PC-9 (cell line): ENCODE results near the gene TBX10.
"Not testable (repeated sequence)": the region's sequence is repeated elsewhere in the genome, so short reads cannot be mapped to it uniquely, and the experiment has no call there.

ENCODE experiments used
- EZH2 ChIP-seq: fragments of 200-600 bp; sonication (generic); IDR thresholded peaks from 2 replicates; pipeline ENCODE4 v1.8.0; 2017; ENCODE audit warnings: antibody characterized with exemption, low read depth
- TF ChIP-seq, protein P1 (sequence below): fragments of 200-600 bp; sonication (generic); conservative IDR thresholded peaks from 2 replicates; pipeline ENCODE4 v1.6.1; 2017; ENCODE audit warnings: mixed run types, antibody characterized with exemption, mild to moderate bottlenecking, moderate library complexity

GRCh38 chr11:67597963-67598362 lies 41.6 kb downstream of the TBX10 start:
- TF ChIP-seq, protein P1, sequence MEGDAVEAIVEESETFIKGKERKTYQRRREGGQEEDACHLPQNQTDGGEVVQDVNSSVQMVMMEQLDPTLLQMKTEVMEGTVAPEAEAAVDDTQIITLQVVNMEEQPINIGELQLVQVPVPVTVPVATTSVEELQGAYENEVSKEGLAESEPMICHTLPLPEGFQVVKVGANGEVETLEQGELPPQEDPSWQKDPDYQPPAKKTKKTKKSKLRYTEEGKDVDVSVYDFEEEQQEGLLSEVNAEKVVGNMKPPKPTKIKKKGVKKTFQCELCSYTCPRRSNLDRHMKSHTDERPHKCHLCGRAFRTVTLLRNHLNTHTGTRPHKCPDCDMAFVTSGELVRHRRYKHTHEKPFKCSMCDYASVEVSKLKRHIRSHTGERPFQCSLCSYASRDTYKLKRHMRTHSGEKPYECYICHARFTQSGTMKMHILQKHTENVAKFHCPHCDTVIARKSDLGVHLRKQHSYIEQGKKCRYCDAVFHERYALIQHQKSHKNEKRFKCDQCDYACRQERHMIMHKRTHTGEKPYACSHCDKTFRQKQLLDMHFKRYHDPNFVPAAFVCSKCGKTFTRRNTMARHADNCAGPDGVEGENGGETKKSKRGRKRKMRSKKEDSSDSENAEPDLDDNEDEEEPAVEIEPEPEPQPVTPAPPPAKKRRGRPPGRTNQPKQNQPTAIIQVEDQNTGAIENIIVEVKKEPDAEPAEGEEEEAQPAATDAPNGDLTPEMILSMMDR: not testable (repeated sequence)
- TF ChIP-seq EZH2: not testable (repeated sequence)
